ENCODE measurements around the gene LCN6.
"Not testable (repeated sequence)": the region's sequence is repeated elsewhere in the genome, so short reads cannot be mapped to it uniquely, and the experiment has no call there.

The LCN6 gene

GRCh38 chr9:136748201-136748600 lies at the start of gene LCN6:
Gene LCN6, minus strand, starts transcription at chr9:136748525. Its CDS starts 42 bp downstream, at chr9:136748483.
- no peak for DNase-seq

- not testable (repeated sequence) for DNase-seq
These were observed 48.5 kb upstream of the LCN6 start for GRCh38 chr9:136796775-136797347.

- no peak for DNase-seq
These were observed 48.0 kb upstream of the LCN6 start, which contains the start of gene CCDC183 for GRCh38 chr9:136796238-136796774. Gene CCDC183, plus strand, starts transcription at chr9:136796338. Its CDS starts 60 bp downstream, at chr9:136796398.

- no peak for DNase-seq
These were observed 46.6 kb upstream of the LCN6 start for GRCh38 chr9:136795000-136795348.

- no peak for DNase-seq
These were observed 46.1 kb upstream of the LCN6 start for GRCh38 chr9:136794281-136794999.

GRCh38 chr9:136793086-136793946 lies 45.0 kb upstream of the LCN6 start:
- DNase-seq, result no peak

GRCh38 chr9:136792321-136793085 lies 44.2 kb upstream of the LCN6 start:
- no peak for DNase-seq

DNA sequence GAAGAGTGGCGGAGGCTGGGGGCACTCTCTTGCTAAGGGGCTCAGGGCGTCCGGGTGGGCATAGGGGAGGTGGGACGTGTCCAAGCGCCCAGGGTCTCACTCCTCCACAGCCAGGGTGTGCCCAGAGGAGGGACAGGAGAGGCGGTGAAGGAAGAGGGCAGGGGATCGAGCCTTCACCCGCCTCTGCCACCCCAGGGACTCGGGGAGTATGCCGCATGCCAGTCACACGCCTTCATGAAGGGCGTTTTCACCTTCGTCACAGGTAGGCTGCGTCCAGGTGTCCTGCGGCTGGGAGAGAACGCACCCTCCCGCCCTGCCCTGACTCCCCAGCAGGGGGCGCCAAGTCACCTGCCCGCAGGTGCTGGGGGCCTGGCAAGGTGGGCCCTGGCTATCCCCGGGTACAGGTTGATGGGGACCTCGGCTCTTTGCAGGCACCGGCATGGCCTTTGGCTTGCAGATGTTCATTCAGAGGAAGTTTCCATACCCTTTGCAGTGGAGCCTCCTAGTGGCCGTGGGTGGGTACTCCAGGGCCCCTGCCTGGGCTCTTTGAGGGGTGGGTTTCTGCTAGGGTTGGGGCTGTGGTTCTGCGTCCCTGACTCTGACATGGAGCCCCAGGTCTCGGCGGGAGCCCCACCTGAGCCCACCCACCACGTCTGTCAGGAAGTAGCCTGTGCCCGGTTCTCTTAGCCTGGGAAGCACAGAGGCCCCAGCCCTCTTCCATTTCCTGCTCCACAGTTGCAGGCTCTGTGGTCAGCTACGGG lies 43.4 kb upstream of the LCN6 start:
- peak; percentile 84 for DNase-seq

DNA sequence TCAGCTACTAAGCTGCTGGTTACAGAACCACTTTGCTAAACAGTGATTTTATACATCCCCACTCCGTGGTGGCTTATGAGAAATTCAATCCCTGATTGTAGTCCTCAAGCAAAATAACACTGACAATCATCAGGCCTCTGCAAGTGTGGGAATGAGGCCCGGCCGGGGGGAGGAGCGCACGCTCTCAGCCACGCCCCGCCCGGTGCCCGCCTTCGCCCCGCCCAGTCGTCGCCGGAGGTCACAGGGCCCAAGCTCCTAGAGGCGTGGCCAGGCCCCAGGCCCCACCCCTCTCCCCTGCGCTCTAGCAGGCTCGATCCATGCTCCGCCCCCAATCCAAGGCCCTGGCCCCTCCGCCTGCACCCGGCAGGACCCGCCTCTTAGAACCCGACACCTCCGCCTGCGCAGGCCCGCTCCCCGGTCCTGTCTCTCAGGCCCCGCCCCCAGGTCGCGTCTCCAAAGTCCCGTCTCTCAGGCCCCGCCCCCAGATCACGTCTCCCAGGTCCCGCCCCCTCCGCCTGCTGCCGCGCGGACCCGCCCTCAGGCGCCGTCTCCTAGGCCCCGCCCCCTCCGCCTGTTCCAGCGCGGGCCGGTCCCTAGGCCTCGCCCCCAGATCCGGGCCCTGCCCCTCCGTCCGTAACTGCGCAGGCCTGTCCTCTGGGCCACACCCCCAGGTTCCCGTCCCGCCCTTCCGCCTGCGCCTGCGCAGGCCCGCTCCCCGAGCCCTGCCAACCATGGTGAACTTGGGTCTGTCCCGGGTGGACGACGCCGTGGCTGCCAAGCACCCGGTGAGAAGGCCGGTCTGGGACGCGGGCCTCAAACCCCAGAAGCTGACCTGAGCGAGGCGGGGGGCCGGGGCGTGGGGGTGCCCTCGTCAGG lies 42.6 kb upstream of the LCN6 start, which contains the start of gene TMEM141:
Gene TMEM141 (plus strand): TSS at position 705 of the 876 bp plus-strand sequence. CDS start 27 bp downstream, at position 732.
- DNase-seq, result peak; percentile 99

DNA sequence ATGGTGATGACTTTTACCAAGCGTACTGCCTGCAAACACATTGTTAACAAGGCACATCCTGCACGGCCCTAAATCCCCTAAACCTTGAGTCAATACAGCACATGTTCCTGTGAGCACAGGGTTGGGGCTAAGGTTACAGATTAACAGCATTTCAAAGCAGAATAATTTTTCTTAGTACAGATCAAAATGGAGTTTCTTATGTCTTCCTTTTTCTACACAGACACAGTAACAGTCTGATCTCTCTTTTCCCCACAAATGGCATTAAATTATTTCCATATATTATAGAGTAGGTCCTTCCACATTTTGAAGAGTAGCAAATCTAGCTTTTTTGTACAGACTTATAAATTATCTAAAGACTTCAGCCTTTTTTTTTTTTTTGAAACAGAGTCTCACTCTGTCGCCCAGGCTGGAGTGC lies 41.2 kb upstream of the LCN6 start:
- no peak for DNase-seq

- DNase-seq, result not testable (repeated sequence)
These were observed 40.6 kb upstream of the LCN6 start for GRCh38 chr9:136788644-136789522.

- peak; percentile 86 for DNase-seq
These were observed 39.5 kb upstream of the LCN6 start for GRCh38 chr9:136787690-136788400.

DNA sequence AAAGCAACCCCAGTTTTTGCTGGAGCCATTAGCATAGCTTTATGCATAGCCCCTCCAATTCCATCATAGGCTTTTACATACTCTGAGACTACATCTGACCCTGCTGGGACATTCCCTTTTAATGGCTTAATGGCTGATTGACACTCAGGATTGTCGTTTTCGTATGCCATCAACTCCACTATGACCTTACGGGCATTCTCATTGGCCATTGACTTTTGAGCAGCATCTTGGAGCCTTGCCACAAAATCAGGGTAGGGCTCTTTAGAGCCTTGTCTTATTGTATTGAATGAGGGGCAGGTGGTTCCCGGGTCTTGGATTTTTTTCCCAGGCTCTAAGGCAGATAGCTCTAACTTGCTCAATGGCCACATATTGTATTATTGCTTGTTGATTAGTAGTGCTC lies 38.7 kb upstream of the LCN6 start:
- not testable (repeated sequence) for DNase-seq

GRCh38 chr9:136786451-136786850 lies 38.1 kb upstream of the LCN6 start:
- DNase-seq, result no peak

DNA sequence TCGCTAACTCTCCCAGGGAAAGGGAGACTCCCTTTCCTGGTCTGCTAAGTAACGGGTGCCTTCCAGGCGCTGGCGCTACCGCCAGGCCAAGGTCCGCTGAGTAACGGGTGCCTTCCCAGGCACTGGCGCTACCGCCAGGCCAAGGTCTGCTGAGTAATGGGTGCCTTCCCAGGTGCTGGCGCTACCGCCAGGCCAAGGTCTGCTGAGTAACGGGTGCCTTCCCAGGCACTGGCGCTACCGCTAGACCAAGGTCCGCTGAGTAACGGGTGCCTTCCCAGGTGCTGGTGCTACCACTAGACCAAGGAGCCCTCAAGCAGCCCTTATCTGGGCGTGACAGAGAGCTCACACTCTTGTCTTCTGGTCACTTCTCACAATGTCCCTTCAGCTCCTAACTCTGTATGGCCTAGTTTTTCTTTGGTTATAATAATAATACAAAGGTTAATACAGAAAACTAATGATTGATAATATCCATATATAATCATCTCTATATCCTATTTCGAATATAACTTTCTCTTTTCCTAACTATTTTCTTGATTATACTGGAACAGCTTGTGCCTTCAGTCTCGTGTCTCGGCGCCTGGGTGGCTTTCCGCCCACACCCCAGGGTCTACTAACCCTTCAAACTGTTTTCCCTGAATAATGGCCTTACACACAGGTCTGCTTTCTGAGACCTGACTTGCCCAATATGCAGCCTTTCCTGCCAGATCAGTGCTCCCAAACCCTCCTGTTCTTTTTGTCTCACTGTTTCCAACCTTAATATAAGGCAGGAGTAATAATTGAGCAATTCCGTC lies 37.4 kb upstream of the LCN6 start:
- DNase-seq, result not testable (repeated sequence)

- DNase-seq, result no peak
These were observed 36.7 kb upstream of the LCN6 start for GRCh38 chr9:136784997-136785361.

- DNase-seq, result no peak
These were observed 36.1 kb upstream of the LCN6 start for GRCh38 chr9:136784249-136784996.
